HL-60 (cell line): ENCODE measurements around the gene RNU6-8.

Source experiments
- DNase-seq, 2 experiments: peaks; one replicate each; pipeline ENCODE4 v3.0.0-alpha.2; 2010 to 2020; ENCODE audit warnings: low read depth in 1 of 2, low spot score in 1 of 2
- H3K27ac ChIP-seq: fragments of 250-450 bp; sonication (Bioruptor Pico); replicated peaks from 2 replicates; pipeline ENCODE4 v1.5.1; 2020; ENCODE audit warnings: mild to moderate bottlenecking, moderate library complexity
- H3K27me3 ChIP-seq: fragments of 250-450 bp; sonication (Bioruptor Pico); 2 replicates; pipeline ENCODE4 v1.5.1; 2021; ENCODE audit warnings: mild to moderate bottlenecking, moderate library complexity; ENCODE audit not compliant: insufficient read depth, poor library complexity, severe bottlenecking
- H3K4me3 ChIP-seq: replicated peaks from 2 replicates; pipeline ENCODE4 v1.5.1; 2011; ENCODE audit warnings: mild to moderate bottlenecking, control low read depth, low read length; ENCODE audit not compliant: insufficient read depth
- GABPA ChIP-seq: IDR thresholded peaks from 2 replicates; pipeline ENCODE4 v1.6.1; 2012; ENCODE audit warnings: low read depth
- POLR2AphosphoS5 ChIP-seq: IDR thresholded peaks from 2 replicates; pipeline ENCODE4 v1.6.1; 2012; ENCODE audit warnings: low read depth
- SPI1 ChIP-seq: IDR thresholded peaks from 2 replicates; pipeline ENCODE4 v1.6.1; 2012; ENCODE audit warnings: low read depth, mild to moderate bottlenecking, borderline replicate concordance
- TF ChIP-seq, protein P1 (sequence below): IDR thresholded peaks from 2 replicates; pipeline ENCODE4 v1.6.1; 2012; ENCODE audit warnings: low read depth; ENCODE audit not compliant: insufficient replicate concordance
- TF ChIP-seq, protein P2 (sequence below): IDR thresholded peaks from one replicate; pipeline ENCODE4 v1.5.1; 2011; ENCODE audit warnings: low read length, control low read depth, inconsistent platforms; ENCODE audit not compliant: insufficient read depth

RNU6-8 gene

DNA sequence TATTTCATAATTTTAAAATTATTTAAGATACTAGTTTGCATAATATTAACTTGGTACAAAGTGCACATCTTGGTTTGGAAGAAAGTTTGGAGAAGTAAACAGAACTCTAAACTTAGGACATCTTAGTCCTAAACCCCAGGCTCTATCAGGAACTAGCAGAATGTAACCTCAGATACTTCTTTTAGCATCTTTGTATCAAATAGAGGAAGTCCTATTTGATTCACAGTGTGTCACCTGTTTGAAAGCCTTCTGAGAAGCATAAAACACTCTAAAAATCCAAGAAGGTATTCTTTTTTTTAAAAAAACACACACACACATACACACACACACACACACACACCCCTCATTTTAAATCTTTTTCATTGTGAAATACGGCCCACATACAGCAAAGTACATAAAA, 13.3 kb downstream of the RNU6-8 start:
- Histone ChIP-seq H3K27ac (no peak overlapping the region), H3K4me3 (no peak overlapping the region), H3K27me3 (no peaks in the 10 kb centered on the region)
- DNase-seq: no peak
- TF ChIP-seq SPI1 (no peak), GABPA (no peak), POLR2AphosphoS5 (no peak)
- TF ChIP-seq, protein P1, sequence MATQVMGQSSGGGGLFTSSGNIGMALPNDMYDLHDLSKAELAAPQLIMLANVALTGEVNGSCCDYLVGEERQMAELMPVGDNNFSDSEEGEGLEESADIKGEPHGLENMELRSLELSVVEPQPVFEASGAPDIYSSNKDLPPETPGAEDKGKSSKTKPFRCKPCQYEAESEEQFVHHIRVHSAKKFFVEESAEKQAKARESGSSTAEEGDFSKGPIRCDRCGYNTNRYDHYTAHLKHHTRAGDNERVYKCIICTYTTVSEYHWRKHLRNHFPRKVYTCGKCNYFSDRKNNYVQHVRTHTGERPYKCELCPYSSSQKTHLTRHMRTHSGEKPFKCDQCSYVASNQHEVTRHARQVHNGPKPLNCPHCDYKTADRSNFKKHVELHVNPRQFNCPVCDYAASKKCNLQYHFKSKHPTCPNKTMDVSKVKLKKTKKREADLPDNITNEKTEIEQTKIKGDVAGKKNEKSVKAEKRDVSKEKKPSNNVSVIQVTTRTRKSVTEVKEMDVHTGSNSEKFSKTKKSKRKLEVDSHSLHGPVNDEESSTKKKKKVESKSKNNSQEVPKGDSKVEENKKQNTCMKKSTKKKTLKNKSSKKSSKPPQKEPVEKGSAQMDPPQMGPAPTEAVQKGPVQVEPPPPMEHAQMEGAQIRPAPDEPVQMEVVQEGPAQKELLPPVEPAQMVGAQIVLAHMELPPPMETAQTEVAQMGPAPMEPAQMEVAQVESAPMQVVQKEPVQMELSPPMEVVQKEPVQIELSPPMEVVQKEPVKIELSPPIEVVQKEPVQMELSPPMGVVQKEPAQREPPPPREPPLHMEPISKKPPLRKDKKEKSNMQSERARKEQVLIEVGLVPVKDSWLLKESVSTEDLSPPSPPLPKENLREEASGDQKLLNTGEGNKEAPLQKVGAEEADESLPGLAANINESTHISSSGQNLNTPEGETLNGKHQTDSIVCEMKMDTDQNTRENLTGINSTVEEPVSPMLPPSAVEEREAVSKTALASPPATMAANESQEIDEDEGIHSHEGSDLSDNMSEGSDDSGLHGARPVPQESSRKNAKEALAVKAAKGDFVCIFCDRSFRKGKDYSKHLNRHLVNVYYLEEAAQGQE: no peak
- TF ChIP-seq, protein P2, sequence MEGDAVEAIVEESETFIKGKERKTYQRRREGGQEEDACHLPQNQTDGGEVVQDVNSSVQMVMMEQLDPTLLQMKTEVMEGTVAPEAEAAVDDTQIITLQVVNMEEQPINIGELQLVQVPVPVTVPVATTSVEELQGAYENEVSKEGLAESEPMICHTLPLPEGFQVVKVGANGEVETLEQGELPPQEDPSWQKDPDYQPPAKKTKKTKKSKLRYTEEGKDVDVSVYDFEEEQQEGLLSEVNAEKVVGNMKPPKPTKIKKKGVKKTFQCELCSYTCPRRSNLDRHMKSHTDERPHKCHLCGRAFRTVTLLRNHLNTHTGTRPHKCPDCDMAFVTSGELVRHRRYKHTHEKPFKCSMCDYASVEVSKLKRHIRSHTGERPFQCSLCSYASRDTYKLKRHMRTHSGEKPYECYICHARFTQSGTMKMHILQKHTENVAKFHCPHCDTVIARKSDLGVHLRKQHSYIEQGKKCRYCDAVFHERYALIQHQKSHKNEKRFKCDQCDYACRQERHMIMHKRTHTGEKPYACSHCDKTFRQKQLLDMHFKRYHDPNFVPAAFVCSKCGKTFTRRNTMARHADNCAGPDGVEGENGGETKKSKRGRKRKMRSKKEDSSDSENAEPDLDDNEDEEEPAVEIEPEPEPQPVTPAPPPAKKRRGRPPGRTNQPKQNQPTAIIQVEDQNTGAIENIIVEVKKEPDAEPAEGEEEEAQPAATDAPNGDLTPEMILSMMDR: no peak

DNA sequence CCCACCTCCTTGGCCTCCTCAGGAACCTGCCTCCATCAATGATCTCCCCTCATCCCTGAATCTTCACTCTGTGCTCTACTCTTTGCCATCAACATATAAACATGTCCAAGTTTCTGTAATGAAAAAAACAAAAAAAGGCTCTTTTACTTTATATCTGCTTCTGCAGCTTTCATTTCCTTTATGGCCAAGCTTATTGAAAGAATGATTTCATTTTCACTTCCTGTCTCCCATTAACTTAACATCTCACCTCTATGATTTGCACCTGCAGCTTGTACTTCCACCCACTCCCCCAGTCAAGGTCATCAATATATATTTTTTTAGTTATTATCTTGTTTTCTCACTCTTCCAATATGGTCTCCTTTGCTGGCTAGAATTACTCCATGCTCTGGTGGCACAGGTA, 16.8 kb downstream of the RNU6-8 start:
- Histone ChIP-seq H3K27ac (no peak overlapping the region), H3K27me3 (no peaks in the 10 kb centered on the region), H3K4me3 (no peak overlapping the region)
- TF ChIP-seq GABPA (no peak), POLR2AphosphoS5 (no peak), SPI1 (no peak)
- TF ChIP-seq, protein P1: no peak
- TF ChIP-seq, protein P2: no peak
- no peak for DNase-seq

DNA sequence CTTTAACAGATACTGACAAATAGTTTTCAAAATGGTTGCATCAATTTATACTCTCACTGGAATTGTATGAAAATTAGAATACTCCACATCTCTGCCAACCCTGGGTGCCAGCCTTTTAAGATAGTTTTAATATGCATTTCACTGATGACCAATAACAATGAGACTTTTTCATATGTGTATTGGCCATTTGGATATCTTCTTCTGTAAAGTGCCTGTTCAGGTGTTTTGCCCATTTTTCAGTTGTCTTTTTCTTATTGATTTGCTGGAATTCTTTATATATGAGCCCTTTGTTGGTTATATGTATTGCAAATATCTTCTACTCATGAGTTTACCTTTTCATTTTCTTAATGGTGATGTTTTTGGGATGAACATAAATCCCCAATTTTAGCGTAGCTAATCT, 18.0 kb downstream of the RNU6-8 start:
- no peak overlapping the region for H3K4me3 ChIP-seq
- H3K27me3 ChIP-seq: no peaks in the 10 kb centered on the region
- TF ChIP-seq GABPA: no peak
- no peak for TF ChIP-seq SPI1
- TF ChIP-seq, protein P2: no peak
- TF ChIP-seq, protein P1: no peak
- TF ChIP-seq POLR2AphosphoS5: no peak
- no peak overlapping the region for H3K27ac ChIP-seq
- no peak for DNase-seq
